Calu3 (cell line): ENCODE data around the gene RFX5. TPM values are rescaled to one million over a fixed set of nuclear protein-coding genes. Genes with fewer than 3 reads are reported as not detected.

Source experiments
- BruUV-seq: library from RNA; stranded (reverse); fragments of 400-500 nt; replicated peaks from 2 replicates; lab custom pipeline; 2021; lab: Mats Ljungman, UMichigan
- CTCF ChIA-PET: fragments of 300-600 bp; sonication (Branson Sonifier 250); formaldehyde crosslinking; loops from one replicate; lab custom pipeline; 2022; ENCODE audit warnings: antibody characterized with exemption; lab: Charles Lee
- DNase-seq: peaks from one replicate; pipeline ENCODE4 v3.0.0; 2022
- H3K27ac Mint-ChIP-seq: one replicate; pipeline ENCODE4 v1.8.0; 2022; ENCODE audit warnings: mixed read lengths; ENCODE audit not compliant: unreplicated experiment
- H3K27me3 Mint-ChIP-seq: one replicate; pipeline ENCODE4 v1.8.0; 2022; ENCODE audit warnings: mixed read lengths; ENCODE audit not compliant: unreplicated experiment
- H3K36me3 Mint-ChIP-seq: one replicate; pipeline ENCODE4 v1.8.0; 2022; ENCODE audit warnings: mild to moderate bottlenecking, moderate library complexity, mixed read lengths; ENCODE audit not compliant: insufficient read depth, unreplicated experiment
- H3K4me1 Mint-ChIP-seq: one replicate; pipeline ENCODE4 v1.8.0; 2022; ENCODE audit warnings: mild to moderate bottlenecking, low read depth, mixed read lengths; ENCODE audit not compliant: unreplicated experiment
- H3K4me3 Mint-ChIP-seq: one replicate; pipeline ENCODE4 v1.8.0; 2022; ENCODE audit warnings: mild to moderate bottlenecking, low read depth, moderate library complexity, mixed read lengths; ENCODE audit not compliant: unreplicated experiment
- H3K9me3 Mint-ChIP-seq: one replicate; pipeline ENCODE4 v1.8.0; 2022; ENCODE audit warnings: low read depth, mixed read lengths; ENCODE audit not compliant: unreplicated experiment
- CTCF ChIP-seq: fragments of 200-600 bp; IDR thresholded peaks from one replicate; pipeline ENCODE4 v1.8.0; 2022; ENCODE audit warnings: antibody characterized with exemption; ENCODE audit not compliant: unreplicated experiment
- intact Hi-C: fragments of 100-400 bp; cut with micrococcal nuclease; formaldehyde crosslinking; loops from one replicate; pipeline ENCODE4 v1.10.0; 2022; ENCODE audit not compliant: unreplicated experiment
- total RNA-seq: library from RNA; stranded (reverse); gene quantifications from 2 replicates; pipeline ENCODE4 v1.2.3, GENCODE V29; 2022

Gene RFX5
- total RNA-seq, 1 experiment from 2014 or later = 82.4 TPM

- Mint-ChIP-seq H3K36me3 (peaks cover 19% of the 10 kb centered on the region), H3K4me1 (peaks cover 39% of the 10 kb centered on the region), H3K27me3 (peaks cover 17% of the 10 kb centered on the region), H3K27ac (no peak overlapping the region), H3K4me3 (no peak overlapping the region), H3K9me3 (no peaks in the 10 kb centered on the region)
- no TSS peak for BruUV-seq
- no peak for DNase-seq
- intact Hi-C loops = no loop called here
- no peak for TF ChIP-seq CTCF
- CTCF ChIA-PET = no interaction called here
Observed at GRCh38 chr1:151369302-151369610, 22.2 kb upstream of the RFX5 start.

- CTCF ChIA-PET = no interaction called here
- no peak overlapping the region for H3K4me3 Mint-ChIP-seq
- BruUV-seq = no TSS peak
- H3K36me3 Mint-ChIP-seq = peaks cover 19% of the 10 kb centered on the region
- peaks cover under 1% of the 10 kb centered on the region for H3K9me3 Mint-ChIP-seq
- intact Hi-C loops = no loop called here
- no peak for DNase-seq
- H3K27me3 Mint-ChIP-seq = peaks cover 17% of the 10 kb centered on the region
- TF ChIP-seq CTCF = no peak
- H3K4me1 Mint-ChIP-seq = peaks cover 33% of the 10 kb centered on the region
- H3K27ac Mint-ChIP-seq = no peak overlapping the region
Observed at GRCh38 chr1:151368393-151369301, 21.6 kb upstream of the RFX5 start.

- Mint-ChIP-seq H3K4me3 (no peak overlapping the region), H3K4me1 (peaks cover 25% of the 10 kb centered on the region), H3K36me3 (peaks cover 19% of the 10 kb centered on the region), H3K9me3 (peaks cover 5% of the 10 kb centered on the region), H3K27ac (no peak overlapping the region), H3K27me3 (peaks cover 17% of the 10 kb centered on the region)
- intact Hi-C loops = no loop called here
- CTCF ChIA-PET = interaction anchor here (0.7 kb wide), 1 partner anchor 7 kb away, joined by 3 read pairs; no protein-coding TSS in a partner anchor
- BruUV-seq = no TSS peak
- no peak for TF ChIP-seq CTCF
- no peak for DNase-seq
Observed at GRCh38 chr1:151367658-151368392, 20.8 kb upstream of the RFX5 start.

- DNase-seq = no peak
- BruUV-seq = no TSS peak
- intact Hi-C loops = no loop called here
- H3K27ac Mint-ChIP-seq = no peak overlapping the region
- H3K4me1 Mint-ChIP-seq = no peaks in the 10 kb centered on the region
- TF ChIP-seq CTCF = peak; percentile 36
- CTCF ChIA-PET = no interaction called here
- peaks cover 13% of the 10 kb centered on the region for H3K9me3 Mint-ChIP-seq
- H3K36me3 Mint-ChIP-seq = peaks cover 4% of the 10 kb centered on the region
- no peak overlapping the region for H3K4me3 Mint-ChIP-seq
- peaks cover 17% of the 10 kb centered on the region for H3K27me3 Mint-ChIP-seq
Observed at GRCh38 chr1:151364996-151365395, 17.9 kb upstream of the RFX5 start.
